ENCODE data around the gene BRME1.

Gene BRME1

DNA sequence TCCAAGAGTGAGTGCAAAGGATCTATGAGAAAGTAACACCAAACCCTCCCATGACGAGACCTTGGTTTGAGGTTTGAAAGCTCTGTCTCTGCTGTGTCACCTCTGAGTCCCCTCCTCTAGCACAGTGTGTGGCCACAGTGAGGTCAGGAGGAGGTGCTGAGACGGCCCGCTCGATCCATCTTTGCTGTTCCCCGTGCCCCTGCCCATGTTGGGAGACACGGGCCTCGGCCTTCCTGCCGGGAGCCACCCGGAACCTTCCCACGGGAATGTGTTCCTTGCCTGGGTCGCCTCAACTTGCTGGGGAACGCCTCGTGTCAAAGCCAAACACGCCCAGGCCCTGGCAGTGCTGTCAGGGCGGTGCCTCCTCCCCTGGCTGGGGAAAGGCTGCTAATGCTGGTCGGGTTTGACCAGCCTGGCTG is 18.9 kb downstream of the BRME1 start:
- DNase-seq, result peak in 2 of 5 experiments; percentile 40 to 77

DNA sequence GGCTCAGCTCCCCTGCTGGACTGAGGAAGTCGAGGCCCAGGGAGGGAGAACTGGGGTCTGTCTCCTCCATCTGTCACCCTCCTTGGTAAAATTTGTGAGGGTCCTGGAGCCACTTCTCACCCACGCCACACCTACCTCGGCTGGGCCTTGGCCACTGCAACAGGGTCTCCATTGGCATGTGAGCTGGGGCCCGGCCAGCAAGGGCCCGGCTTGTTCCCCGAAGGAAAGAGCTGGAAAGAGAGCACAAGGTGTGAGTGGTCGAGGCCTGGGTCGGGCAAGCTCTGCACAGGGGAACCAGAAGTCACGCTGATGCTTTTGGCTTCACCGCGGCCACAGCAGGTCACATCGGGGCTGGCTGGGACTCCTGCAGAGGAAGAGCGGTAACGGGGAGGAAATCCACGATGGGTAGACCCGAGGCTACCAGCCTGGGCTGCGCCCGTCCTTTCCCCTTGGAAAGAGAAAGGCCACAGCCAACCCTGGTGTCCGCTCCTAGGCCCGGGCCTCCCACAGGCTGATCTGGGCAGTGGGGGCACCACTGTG is 20.0 kb downstream of the BRME1 start:
- no peak for DNase-seq

DNA sequence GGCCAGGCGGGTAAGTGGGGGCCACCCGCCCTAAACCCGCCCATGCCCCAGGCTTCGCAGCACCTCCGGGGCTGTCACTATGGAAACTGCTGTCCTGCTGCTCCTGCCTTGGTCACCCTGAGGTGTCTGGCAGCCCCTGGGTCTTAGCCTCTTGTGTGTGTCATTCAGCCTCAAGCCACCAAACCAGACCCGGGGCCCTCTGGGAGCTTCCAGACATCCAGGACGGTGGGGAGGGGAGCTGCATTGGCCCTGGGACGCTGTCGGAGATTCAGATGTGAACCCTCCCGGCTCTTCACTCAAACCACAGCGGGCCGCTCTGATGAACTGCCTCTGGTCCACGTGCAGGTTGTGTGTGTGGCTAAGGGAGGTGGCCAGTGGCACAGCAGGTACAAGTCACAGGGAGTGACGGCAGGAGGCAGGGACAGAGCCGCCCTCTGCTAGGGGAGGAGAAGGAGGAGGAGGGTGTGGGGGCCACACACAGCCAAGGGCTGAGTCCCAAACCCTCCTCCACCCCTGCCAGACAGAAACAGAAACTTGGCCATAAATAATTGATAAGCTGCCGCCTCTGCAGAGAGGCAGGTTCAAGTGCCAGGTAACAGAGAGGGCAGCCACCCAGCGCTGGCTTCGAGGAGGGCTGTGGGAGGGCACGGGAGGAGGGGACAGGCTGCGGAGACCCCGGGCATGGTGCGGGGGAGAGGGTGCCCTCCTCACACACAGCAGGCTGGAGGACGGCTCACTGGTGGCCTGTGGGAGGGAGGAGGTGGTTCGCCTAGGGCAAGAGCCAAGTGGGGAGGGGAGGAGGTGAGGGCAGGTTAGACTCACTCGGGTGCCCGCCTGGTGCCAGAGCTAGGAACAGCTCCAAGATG is 21.0 kb downstream of the BRME1 start:
- no peak for DNase-seq

DNA sequence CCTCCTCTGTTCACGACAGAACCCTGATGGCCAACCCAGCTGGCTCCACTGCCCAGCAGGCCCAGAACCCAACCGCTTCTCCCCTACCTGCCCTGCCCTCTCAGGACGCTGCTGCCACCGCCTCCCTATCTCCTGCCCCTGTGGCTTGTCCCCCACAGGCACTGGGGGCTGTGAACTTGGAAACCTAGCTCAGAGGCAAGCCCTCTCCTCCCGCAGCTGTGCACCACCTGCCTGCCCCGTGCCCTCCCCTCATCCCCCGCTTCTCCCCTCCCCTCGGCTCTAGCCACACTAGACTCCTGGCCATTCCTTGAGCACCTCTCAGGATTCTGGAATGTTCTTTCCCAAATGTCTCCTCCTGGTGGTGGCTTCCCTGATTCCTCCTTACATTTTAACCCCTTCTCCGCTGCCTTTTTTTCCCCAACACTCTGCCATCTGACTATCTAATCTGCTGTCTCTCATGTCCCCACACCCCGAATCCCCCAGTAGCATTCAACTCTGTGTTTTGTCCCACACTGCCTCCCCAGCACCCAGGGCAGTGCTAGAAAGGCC is 22.3 kb downstream of the BRME1 start:
- DNase-seq, result no peak

DNA sequence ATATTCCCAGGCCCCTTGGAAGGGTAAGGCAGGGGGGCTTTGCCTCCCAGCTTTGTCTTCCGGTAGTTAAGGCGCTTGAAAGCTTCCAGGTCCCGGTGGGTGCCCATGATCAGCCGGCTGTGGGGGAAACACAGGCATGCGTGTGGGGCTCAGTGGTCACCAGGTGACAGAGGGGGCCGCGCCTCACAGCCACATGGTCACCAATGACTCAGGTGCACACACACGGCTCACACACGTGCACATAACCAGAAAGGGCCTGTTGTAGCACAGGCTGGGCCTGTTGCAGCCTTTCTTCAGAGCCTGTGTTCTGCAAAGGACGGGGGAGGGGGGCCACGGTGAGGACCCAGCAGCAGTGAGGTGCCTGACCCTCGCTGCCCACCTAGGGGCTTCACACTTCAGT is 23.1 kb downstream of the BRME1 start:
- peak in 1 of 5 experiments; percentile 15 for DNase-seq

DNA sequence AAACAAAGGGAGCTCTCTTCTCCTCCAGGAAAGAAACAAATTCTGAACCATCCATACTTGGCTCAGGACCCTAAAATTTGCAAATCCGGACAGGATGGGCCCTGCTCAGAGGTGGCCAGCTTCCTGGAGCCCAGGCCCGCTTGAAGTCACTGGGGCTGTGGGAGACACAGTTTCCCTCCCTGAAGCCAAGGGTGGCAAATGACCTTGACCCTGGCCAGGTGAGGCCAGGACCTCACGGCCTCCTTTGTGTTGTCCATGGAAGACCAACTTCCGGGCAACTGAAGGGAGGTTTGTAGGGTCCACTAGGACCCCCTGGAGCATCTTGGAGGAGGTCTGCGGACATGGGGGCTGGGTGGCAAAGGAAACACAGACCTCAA is 23.5 kb downstream of the BRME1 start:
- no peak for DNase-seq

DNA sequence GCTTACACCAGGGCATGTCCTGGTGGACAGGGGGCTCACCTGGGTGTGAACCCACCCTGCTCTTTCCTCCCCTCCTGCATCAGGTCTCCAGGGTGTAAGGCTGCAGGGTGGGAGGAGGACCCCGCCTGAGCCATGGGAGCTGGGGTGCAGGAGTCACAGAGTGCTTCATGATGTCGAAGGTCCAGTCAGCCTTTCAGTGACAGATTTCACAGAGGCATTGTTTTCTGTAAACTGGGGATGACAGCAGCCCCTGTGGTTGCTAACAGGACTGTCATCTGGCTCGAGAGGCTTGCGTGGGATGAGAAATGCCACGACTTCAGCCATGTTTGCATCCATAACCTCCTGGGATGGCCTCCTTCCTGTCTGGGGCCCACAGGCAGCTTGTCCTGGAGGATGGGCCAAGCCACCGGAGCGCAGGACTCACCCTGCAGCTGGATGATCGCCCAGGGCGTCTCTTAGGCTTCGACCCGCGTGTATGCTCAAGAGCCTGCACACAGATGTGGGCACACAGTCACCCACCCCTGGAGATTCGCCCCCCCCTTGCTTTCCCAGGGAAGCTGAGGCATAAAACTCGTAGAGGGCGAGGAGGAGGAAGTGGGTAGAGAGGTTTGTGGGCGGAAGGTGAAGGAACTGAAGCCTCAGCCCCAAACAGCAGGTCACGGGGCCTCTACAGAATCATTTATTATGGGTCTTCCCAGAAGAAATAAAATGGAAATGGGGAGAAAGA is 24.1 kb downstream of the BRME1 start:
- peak in 3 of 5 experiments; percentile 31 to 82 (median 49) for DNase-seq

DNA sequence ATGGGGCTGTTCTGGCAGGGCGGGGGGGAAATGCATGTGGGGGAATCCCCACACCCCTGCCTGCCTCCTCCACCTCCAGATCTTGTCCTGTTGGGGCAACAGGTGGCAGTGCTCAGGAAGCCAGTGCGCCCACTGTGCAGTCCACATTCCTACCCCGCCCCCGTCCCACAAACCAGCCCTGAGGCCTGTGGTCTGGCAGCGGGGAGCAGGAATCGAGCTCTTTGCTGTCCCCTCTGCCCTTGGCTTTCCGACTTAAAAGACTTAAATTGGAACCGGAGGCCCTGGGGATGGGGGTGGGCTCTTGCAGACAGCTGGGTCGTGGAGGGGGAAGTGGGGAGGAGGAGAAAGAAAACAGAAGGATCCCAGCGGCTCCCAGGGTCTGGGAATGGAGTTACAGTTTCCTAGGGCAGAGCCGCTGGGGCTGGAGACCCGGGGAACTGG is 24.6 kb downstream of the BRME1 start:
- peak in 1 of 5 experiments; percentile 51 for DNase-seq

DNA sequence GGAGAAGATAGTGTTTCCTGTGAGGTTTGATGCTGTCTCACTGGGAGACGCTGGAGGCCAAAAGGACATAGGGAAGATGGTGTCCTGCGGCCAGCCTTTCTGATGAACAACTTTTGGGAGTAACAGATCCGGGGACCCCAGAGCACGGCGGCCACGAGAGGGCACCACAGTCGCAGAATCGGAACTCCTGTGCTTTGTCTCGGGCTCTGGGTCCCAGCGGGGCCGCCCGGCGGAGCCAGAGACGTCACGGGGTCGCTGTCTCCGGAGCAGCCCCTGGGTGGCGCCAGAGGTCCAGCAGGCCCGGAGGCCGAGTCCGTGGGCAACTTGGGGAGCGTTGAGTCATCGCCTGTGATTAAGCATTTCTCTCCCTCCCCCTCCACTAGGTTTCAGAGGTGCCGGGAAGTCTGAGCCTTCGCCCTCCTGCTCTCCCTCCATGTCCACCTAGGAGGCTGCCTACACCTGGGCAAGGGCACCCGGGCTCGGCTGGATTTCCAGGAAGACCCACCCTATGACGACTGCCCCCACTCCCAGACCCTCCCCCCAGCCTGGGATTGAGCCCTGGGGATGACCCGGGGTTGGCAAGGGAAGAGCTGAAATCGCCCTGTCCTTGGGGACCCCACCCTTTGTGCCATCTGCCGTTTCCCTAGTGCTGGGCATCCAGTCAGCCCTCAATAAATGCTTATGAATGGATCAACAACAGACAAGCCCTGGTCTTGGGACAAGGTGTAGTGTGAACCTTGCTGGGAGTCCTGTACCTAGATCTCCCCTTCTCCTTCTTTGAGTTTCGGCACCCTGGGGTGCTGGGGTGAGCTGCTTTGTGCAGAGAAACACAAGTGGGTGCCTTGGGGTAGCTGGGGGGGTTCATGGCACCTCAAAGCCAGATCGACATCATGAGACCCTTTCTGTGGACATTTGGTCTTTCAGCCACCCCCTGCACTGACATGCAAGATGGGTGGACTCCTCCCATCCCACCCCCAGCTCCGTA is 25.6 kb downstream of the BRME1 start:
- peak; percentile 93 to 99 (median 96) for DNase-seq

DNA sequence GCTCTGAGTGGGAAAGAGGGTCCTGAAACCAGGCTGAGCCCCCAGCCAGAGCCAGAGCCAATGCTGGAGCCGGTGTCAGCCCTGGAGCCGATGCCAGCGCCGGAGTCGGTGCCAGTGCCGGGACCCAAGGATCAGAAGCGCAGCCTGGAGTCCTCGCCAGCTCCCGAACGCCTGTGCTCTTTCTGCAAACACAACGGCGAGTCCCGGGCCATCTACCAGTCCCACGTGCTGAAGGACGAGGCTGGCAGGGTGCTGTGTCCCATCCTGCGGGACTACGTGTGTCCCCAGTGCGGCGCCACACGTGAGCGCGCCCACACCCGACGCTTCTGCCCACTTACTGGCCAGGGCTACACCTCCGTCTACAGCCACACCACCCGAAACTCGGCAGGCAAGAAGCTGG is 28.6 kb downstream of the BRME1 start:
- no peak for DNase-seq

DNA sequence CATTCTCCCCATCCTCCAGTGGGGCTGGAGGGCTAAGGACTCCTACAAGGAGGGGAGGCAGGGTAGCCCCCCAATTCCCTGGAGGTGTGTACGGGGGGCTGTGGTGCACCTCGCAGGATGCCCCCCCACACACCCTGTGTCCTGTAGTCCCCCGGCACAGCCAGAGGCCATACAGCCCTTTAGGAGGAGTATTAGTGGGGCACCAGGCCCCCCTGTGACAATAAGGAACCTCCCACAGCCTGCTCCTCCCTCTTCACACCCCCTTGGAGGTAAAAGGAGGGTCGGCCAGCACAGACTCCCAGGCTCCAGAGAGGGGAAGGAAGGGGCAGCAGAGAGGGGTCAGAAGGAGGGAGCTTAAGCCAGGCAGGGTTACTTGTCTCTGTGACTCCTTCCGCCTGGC is 29.1 kb downstream of the BRME1 start, which contains the start of gene NANOS3:
Gene NANOS3 (plus strand): TSS at position 301 of the 400 bp plus-strand sequence. CDS start 115 bp downstream, outside the sequence.
- DNase-seq, result no peak

DNA sequence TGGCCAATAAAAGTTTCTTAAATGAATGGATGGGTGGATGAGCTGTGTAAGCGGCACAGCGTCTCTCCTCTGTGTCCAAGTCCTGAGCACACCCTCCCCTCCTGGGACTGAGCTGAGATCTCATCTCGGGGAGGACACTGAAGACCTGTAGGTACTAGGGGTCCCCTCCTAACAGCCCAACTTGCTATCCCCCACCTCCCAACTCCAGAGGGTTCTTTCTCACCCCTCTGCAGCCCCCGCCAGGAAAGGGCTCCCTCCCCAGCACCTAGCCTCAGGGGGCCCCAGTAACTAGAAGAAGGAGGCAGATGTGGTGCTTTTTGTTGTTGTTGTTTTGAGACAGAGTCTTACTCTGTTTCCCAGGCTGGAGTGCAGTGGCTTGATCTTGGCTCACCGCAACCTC is 30.1 kb downstream of the BRME1 start:
- no peak for DNase-seq

DNA sequence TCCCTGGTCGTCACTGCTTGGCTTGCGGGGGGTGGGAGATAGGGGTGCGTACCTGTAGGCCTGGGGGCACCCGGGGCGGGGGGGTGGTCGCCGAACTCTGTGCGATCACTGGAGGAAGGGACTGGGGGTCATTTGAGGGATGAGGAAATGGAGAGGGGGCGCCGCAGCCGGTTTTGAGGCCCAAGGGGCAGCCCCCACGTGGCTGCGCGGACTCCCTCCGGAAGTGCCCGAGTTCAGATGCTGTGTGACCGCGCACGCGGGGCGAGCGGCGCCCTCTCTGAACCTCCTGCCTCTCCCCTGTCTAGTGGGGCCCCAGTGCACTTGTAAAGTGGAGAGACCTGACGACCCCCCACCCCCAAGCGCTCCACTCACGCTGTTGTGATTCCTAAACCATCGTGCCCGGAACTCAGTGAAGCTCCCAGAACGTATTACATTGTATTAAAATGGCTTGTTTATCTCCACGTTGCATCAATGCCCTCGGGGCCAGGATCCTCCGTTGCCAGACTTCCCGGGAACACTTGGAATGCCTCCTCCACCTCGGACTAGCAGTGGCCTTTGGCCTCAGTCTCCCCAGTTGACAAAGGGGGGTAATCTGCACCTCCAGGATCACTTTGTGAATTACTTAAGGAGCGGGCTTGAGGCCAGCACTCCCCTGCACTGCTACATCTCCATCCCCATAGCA is 31.9 kb downstream of the BRME1 start:
- DNase-seq, result no peak

DNA sequence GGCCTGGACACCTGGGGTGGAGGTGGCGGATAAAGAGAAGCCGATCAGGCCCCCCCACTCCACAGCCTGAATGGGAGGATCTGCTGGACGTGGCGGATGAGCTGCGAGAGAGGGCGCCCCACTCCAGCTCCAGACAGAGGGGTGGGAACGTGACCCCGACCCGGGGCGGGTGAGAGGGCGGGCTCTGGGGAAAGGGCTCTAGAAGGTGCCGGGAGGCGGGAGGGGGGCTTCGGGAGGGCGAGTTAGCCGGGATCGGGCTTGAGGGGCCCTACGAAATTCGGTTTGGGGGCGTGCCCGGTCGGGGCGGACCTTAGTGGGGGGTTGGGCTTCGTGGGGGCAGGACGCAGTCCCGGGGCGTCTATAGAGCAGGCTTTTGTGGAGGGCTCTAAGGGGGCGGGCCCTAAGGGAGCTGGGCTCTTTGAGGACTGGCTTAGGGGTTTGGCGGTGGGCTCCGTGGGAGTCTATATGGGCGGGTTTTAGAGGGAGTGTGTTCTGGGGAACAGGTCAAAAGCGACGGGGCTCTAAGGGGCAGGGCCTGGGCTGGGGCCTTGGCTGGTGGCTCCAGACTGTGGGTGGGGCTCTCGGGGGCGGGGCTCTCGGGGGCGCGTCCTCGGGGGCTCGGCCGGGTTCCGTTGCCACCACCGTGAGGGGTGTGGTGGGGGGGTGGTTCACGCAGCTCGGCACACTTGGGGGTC is 33.1 kb downstream of the BRME1 start:
- DNase-seq, result peak in 2 of 5 experiments; percentile 30 to 48

DNA sequence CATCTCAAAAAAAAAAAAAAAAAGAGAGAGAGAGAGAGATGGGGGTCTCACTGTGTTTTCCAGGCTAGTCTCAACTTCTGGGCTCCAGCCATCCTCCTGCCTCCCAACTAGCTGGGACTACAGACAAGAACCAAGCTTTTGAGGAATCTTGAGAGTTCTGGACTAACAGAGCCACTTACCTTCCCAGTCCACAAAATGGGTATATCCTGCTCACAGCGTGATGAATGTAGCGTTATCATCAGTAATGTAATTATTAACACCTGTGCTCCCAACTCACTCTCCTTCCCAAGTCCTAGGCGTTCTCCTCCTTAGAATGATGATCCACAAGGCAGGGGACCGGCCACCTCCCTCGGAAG is 33.6 kb downstream of the BRME1 start:
- no peak for DNase-seq

DNA sequence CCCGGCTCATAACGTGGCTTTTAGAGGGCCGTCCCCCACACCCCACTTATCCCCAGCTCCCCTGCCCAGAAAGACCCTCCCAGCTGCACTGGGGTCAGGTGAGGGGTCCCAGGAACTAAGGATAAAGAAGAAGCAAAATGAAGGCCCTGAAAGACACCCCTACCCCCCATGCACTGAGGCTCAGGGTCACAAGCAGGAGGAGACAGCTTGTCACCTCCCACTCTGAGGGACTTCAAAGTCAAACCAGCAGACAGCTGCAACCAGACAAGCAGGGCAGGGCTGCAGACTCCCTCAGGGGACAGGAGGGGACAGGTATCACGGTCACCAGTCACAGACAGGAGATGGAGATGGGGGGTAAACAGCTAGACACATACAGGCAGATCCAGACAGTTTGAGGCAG is 35.0 kb downstream of the BRME1 start:
- DNase-seq, result no peak

DNA sequence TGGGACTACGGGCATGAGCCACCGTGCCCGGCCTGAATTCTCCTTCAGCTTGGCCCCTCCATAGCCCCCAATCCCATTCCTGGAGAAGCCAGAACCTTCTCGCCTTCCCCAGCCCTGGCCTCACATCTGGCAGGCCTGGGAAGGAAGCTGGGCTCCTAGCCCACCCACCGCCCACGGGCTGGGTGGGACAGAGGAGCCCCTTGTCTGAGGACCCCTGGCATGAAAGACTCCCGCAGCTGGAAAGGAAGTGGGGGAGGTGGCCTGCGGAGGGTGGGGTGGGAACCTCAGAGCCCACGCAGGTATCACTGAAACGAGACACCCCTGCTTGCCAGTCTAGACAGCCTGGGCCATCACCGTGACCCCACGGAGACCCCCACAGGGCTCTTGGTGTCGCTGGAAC is 36.6 kb downstream of the BRME1 start:
- no peak for DNase-seq

DNA sequence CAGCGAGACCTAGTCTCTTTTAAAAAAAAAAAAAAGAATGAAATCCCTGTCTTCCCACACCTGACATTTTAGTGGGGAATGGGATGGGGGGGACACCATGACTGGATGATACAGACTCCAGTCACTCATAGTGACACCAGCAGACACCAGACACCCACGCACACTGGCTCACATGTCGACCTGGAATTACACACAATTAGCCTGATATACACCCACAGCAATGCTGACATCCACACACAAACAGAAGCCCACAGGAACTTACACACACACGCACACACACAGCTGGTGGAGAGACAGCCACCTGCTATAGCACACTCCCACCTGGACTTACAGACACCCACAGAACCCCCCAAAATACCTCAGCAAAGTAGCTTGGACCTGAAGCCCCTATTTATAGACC is 37.3 kb downstream of the BRME1 start:
- DNase-seq, result no peak

DNA sequence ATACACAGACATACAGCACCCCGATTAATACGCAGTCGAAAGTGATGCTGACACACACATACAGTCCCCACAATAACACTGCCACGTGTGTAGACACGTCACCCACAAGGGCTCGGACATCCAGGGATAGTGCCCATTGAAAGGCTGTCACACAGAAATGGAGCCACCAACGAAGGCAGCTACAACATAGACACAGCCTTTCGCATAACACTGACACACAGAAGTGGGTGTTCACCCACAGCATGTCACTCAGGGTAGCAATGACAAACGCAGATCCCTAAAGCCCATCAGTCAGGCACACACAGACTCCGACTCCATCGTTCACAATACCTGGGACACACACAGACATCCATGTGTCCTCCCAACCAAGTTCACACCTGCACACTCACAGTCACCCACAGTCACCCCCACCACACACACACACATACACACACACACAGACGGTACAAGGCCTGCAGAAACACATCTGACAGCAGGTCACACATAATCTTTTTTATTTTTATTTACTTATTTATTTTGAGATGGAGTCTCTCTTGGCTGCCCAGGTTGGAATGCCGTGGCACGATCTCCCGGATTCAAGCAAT is 39.4 kb downstream of the BRME1 start:
- DNase-seq, result no peak

Measured in T-helper 2 cell (primary cell).